ENCODE measurements around the gene ZNF648.
"Not testable (repeated sequence)": the region's sequence is repeated elsewhere in the genome, so short reads cannot be mapped to it uniquely, and the experiment has no call there.

Gene ZNF648

GRCh38 chr1:182015360-182015759 is 46.2 kb downstream of the ZNF648 start:
- no peak for DNase-seq

- DNase-seq, result not testable (repeated sequence)
Measured at GRCh38 chr1:182010800-182011370, 50.6 kb downstream of the ZNF648 start.

- not testable (repeated sequence) for DNase-seq
Measured at GRCh38 chr1:182005398-182005797, 56.1 kb downstream of the ZNF648 start.

GRCh38 chr1:182004601-182005000 is 56.9 kb downstream of the ZNF648 start:
- DNase-seq, result no peak

Measured in NCI-H187 treated with DMSO at 0.1 percent for 48 hours (cell line).